ENCODE results near the gene DENND2A.
"Not testable (repeated sequence)": the region's sequence is repeated elsewhere in the genome, so short reads cannot be mapped to it uniquely, and the experiment has no call there.

Gene DENND2A

DNA sequence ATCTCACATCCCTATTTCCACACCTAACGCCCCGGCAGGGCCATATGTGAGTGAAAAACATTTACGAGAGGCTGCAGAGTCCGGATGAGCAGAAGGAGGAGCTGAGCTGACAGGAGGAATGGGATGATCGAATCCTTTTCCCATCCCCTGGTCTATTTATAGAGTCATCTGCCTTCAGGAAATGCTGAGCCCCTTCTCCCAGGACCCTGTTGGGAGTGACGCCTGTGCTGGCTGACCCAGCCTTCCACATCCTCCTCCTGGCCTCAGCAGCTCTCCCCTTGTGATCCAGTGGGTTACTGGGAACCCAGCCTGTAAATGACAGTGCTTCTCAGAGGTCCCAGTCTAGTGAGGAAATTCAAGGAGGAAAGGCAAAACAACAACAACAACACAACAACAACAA lies 16.6 kb downstream of the DENND2A start:
- H3K4me3 ChIP-seq (ENCODE audit: low read length), result no peak overlapping the region

DNA sequence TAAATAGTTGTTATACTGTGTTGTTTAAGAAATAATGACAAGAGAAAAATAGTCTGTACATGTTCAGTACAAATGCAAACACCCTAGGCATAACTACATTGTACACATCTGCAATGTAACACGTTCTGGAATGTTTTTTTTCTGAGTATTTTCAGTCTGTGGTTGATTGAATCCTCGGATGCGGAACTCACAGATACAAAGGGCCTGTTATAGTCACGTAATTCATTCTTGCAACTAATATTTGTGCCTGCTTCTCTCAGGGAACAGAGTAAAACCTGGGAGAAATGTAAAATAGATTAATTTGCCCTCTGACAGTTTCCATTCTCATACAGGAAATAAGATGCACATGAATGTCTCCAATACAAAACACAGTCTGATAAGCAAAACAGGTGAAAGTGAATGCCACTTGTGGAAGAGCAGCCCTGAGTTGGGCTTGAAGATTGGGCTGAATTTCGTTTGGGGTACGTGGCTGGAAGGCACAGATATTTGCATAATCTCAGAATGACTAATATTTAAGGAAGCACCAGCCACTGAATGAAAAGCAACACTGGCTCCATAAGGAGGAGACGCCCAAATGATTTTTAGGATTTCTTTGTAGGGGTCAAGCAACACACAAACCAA lies 19.1 kb downstream of the DENND2A start:
- H3K4me3 ChIP-seq (ENCODE audit: low read length), result no peak overlapping the region
- no peak for TF ChIP-seq ZNF274 (IDR thresholded peaks at IDR 0.05; ENCODE audit: low read depth, low read length)

More for the DNA sequence above, 16.6 kb downstream of the DENND2A start:
- TF ChIP-seq ZNF274 (IDR thresholded peaks at IDR 0.05; ENCODE audit: low read depth, low read length), result no peak

DNA sequence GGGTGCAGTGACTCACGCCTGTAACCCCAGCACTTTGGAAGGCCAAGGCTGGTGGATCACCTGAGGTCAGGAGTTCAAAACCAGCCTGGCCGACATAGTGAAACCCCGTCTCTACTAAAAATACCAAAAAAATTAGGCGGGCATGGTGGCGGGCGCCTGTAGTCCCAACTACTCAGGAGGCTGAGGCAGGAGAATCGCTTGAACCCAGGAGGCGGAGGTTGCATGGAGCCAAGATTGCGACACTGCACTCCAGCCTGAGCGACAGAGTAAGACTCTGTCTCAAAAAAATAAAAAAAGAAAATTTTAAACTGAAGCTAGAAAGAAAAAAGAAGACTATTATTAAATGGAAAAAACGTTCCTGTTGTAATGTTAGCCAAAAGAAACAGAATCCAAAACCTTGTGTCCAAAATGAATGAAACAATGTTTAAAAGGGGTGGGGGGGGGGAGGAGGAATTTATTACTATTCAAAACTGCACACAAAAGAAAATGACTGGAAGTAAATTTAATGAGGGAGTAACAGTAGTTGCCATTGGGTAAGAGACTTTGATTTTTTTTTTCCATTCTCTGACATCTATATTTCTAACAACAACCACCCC lies 20.6 kb downstream of the DENND2A start:
- H3K4me3 ChIP-seq (ENCODE audit: low read length), result not testable (repeated sequence)

DNA sequence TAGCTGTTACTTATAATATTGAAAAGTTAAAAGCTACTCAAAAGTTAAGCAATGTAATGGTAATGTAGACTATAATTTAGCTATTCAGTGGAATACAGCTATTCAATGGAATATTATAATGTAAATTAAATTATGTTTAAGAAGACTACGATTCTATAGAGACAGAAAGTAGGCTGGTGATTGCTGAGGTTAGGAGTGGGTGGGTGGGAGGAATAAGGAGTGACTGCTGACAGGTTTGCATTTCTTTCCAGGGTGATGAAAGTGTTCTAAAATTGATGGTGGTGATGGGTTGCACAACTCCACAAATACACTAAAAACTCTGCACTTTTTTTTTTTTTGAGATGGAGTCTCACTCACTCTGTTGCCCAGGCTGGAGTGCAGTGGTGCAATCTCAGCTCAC lies 21.4 kb downstream of the DENND2A start:
- TF ChIP-seq ZNF274 (IDR thresholded peaks at IDR 0.05; ENCODE audit: low read depth, low read length), result no peak
- no peak overlapping the region for H3K4me3 ChIP-seq (ENCODE audit: low read length)

DNA sequence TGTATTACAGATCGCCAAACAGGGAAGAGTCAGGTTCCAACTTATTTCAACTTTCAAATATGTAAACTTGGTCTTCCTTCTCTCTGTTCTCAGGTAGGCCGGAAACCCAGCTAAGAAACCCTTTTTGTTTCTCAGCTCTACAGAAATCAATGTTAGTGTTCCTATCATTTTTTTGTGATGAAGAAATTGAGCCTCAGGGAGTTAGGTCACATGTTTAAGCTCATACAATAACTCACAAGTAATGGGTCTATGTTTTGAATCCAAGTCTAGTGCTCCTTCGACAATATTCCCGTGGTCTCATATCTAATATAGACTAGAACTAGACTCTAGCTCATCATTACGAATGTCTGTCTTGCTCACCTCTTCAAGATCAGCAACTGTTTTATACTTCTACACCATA lies 22.3 kb downstream of the DENND2A start:
- no peak overlapping the region for H3K4me3 ChIP-seq (ENCODE audit: low read length)

DNA sequence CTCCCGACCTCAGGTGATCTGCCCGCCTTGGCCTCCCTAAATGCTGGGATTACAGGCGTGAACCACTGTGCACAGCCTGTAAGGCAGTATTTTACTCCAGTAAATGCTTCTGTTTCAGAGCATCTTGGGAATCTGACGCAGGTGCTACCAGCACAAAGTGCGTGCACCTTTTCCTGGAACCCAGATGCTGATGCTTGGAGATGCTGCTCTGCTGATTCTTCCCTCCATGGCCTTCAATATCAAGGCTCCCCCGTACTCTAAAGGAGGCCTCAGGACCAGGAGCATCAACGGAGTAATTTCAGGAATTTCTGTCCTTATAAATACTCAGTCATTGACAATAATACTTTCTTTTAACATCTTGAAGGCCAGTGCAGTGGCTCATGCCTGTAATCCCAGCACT lies 23.5 kb downstream of the DENND2A start:
- TF ChIP-seq ZNF274 (IDR thresholded peaks at IDR 0.05; ENCODE audit: low read depth, low read length), result no peak
- no peak overlapping the region for H3K4me3 ChIP-seq (ENCODE audit: low read length)

More for the DNA sequence above, 22.3 kb downstream of the DENND2A start:
- TF ChIP-seq ZNF274 (IDR thresholded peaks at IDR 0.05; ENCODE audit: low read depth, low read length), result no peak

DNA sequence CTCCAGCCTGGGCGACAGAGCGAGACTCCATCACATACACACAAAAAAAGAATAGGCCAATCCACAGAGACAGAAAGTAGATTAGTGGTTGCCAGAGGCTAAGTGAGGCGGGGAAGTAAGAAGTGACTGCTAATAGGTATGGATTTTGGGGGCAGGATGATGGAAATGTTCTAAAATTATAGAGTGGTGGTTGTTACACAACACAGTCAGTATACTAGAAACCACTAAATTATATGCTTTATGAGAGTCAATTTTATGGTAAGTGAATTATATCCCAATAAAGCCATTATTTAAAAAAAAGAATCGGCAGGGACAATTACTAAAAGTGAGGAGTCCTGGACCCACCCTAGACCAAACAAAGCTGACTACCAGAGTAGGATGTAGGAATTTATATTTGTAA lies 24.3 kb downstream of the DENND2A start:
- no peak overlapping the region for H3K4me3 ChIP-seq (ENCODE audit: low read length)
- no peak for TF ChIP-seq ZNF274 (IDR thresholded peaks at IDR 0.05; ENCODE audit: low read depth, low read length)

DNA sequence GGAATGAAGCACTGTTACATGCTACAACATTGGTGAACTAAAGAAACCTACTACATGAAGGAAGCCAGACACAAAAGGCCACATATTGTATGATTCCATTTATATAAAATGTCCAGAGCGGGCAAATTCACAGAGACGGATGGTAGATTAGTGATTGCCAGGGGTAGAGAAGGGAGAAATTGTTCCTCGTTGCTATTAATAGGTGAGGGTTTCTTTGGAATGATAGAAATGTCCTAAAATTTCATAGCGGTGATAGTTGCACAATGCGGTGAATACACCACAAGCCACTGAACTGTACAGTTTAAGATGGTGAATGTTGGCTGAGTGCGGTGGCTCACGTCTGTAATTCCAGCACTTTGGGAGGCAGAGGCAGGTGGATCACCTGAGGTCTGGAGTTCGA lies 29.0 kb downstream of the DENND2A start:
- TF ChIP-seq ZNF274 (IDR thresholded peaks at IDR 0.05; ENCODE audit: low read depth, low read length), result no peak
- H3K4me3 ChIP-seq (ENCODE audit: low read length), result no peak overlapping the region

DNA sequence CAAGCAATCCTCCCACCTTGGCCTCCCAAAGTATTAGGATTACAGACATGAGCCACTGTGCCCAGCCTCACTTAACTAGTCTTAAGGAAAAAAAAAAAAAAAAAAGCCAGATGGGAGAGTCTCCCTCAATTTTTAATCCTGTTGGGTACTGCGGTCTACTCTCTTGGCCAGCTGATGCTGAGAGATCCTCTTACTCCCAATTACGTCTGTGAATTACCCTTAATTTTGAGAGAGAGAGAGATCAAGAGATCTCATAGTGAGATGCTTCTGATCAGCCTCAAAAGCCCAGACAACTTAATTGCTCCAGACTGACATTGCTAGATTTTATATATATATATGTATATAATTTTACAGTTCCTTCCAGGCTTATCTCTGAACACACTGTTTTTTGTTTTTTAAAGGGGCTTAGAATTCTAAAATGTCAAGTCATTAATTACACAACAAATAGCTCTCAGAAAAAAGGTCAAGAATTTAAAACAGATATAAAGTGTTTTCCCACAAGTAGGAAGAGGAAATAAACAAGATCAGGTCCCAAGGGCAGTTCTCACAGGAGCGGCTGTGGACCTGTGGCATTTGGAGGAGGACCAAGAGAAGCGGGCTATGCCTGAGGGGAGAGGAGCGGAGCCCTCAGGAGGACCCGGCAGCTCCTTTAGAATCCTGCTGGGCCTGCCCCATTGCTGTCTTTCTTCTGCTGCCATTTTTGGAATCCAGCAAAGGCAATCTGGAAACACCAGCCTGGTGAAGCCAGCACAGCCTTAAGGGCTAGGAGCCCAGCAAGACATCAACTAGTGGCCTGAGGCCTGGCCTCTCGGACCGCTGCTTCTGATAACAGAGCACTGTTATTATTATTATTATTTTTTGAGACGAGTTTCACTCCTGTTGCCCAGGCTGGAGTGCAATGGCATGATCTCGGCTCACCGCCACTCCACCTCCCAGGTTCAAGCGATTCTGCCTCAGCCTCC lies 30.1 kb downstream of the DENND2A start:
- no peak overlapping the region for H3K4me3 ChIP-seq (ENCODE audit: low read length)
- TF ChIP-seq ZNF274 (IDR thresholded peaks at IDR 0.05; ENCODE audit: low read depth, low read length), result no peak

DNA sequence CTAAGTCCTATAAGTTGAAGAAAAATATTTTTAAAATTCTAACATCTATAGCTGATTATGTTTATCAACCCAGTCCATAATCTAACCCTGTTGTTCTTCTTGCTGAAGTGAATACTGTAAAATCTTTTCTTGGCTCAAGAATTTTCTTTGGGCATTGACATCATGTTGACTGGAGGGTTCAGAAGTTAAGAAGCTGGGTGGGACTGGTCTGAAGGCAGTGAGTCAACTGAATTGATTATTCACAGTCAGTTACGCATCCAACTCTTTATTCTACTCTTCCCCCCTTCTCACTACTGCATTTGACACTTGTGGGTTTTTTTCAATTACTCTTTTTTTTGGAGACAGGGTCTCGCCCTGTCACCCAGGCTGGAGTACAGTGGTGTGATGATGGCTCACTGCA lies 31.0 kb downstream of the DENND2A start:
- no peak for TF ChIP-seq ZNF274 (IDR thresholded peaks at IDR 0.05; ENCODE audit: low read depth, low read length)
- H3K4me3 ChIP-seq (ENCODE audit: low read length), result no peak overlapping the region

DNA sequence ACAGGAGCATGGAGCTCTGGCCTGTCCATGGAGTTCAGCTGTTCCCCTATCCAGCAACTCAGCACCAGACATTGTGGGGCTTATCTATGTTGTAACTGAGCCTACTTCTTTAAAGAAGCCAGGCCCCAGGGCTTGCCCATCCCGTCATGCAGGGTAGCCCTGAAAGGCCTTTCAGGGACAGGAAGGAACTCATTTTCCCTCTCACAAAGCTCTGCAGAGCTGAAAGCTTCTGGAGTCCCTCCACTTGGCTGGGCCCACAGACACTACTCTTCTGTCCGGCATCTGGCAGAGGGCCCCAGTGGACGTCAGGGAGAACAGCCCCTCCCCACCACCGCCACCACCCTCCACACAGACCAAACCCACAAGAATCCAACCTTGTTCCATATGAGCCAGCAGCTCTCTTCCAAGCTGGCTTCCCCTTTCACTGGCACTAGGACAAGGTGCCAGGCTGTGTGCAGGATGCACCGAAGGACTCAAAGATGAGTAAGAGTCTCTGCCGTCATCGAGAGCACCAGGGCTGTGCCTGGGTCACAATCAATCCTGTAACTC lies 33.1 kb downstream of the DENND2A start:
- H3K4me3 ChIP-seq (ENCODE audit: low read length), result no peak overlapping the region
- TF ChIP-seq ZNF274 (IDR thresholded peaks at IDR 0.05; ENCODE audit: low read depth, low read length), result no peak

DNA sequence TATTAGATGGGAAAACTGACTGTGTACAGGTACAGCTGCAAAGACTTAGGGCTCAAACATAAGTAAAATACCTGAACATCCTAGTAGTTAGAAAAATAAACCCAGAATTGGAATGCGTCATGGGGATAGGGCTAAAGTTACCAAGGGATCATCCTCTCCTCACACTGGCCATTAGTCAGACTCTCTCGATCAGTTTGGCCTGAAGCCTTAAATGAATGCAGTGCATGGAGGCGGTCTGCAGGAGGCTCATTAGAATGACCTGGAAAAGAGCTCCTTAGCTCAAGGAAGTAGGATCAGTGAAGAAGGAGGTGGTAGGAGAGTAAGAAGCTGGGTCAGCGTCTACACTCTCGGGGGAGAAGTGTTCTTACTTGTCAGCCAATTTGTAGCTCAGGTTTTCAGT lies 35.3 kb downstream of the DENND2A start:
- no peak for TF ChIP-seq ZNF274 (IDR thresholded peaks at IDR 0.05; ENCODE audit: low read depth, low read length)
- no peak overlapping the region for H3K4me3 ChIP-seq (ENCODE audit: low read length)

DNA sequence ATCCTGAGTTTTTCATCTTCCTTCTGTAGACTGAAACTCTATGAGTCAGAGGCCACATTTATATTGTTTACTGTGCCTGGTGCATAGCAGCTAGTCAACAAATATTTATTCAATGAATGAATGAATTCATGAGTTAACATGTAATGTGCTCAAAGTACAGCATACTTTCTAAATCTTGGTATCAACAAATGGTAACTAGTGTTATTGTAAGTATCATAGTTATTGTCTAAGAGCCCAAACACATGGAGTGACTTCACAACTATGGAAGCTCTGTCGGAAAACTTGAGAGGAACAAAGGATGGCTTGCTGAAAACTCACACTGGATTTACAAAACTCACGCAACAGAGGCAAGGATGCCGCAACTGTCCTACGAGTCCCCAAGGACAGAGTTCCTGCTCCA lies 35.9 kb downstream of the DENND2A start:
- TF ChIP-seq ZNF274 (IDR thresholded peaks at IDR 0.05; ENCODE audit: low read depth, low read length), result no peak
- no peak overlapping the region for H3K4me3 ChIP-seq (ENCODE audit: low read length)

DNA sequence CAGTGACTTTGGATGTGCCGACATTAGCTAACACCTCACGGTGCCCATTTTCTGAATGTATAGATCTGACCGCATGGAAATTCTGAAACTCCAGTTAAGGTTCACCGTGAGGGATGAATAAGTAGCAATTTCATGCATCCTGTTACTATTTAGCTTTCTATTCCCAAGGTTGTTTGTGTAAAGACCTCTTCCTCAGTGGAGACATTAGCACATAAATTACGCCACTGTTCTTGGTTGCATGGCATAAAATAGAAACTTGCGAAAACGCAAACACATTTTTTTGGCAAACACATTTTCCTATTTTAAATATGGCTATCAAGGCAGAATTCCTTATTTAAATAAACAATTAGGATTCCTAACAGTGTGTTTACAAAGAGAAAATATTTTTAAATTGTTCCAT lies 36.5 kb downstream of the DENND2A start:
- no peak for TF ChIP-seq ZNF274 (IDR thresholded peaks at IDR 0.05; ENCODE audit: low read depth, low read length)
- no peak overlapping the region for H3K4me3 ChIP-seq (ENCODE audit: low read length)

All from GM08714 (cell line).